K562 (cell line): ENCODE measurements around the gene PKLR. TPM values are rescaled to one million over a fixed set of nuclear protein-coding genes. Genes with fewer than 3 reads are reported as not detected.
A peak's percentile ranks its signal among the peaks of the same experiment; 100 is the strongest.

Experiments
- ATAC-seq: fragments of 200-7000 bp; cut with Tn5 transposase; 3 replicates; pipeline ENCODE4 v1.9.1; 2020; ENCODE audit warnings: moderate library complexity
- BruUV-seq: library from RNA; stranded (reverse); fragments of 400-500 nt; replicated peaks from 2 replicates; lab custom pipeline; 2021; lab: Mats Ljungman, UMichigan
- CTCF ChIA-PET: fragments of 300-600 bp; formaldehyde crosslinking; extraction: SDS; loops from one replicate; lab custom pipeline; 2021; ENCODE audit warnings: low intra/inter-chr PET ratio; lab: Yijun Ruan, JAX
- POLR2A ChIA-PET: fragments of 300-600, 350-650 bp; sonication (Branson Sonifier 250); formaldehyde crosslinking; extraction: SDS; loops from one replicate; lab custom pipeline; 2021; ENCODE audit warnings: antibody characterized with exemption, inconsistent platforms; lab: Yijun Ruan, JAX
- DNase-seq, 4 experiments: peaks; one replicate each; pipeline versions ENCODE4 v3.0.0 to v3.0.0-alpha.2; 2011 to 2018; ENCODE audit warnings: low spot score in 3 of 4, mixed read lengths in 3 of 4; ENCODE audit errors: extremely low read depth in 1 of 4
- FAIRE-seq: peaks from 2 replicates; lab custom pipeline; 2011; peaks lifted over from hg19 to GRCh38; lab: Jason Lieb, UNC
- H2AFZ ChIP-seq: 2 replicates; pipeline ENCODE4 v1.6.0; 2011; ENCODE audit warnings: low read depth, low read length, control low read depth, inconsistent platforms
- H3K27ac ChIP-seq: fragments of 200-600 bp; 3 replicates; pipeline ENCODE4 v1.8.0; 2011; ENCODE audit warnings: low read depth, mild to moderate bottlenecking, control low read depth, inconsistent platforms, low read length, moderate library complexity, mixed read lengths; ENCODE audit errors: extremely low read depth
- H3K27me3 ChIP-seq, 2 experiments: fragments of 300-600 bp in 1 of 2; 2 replicates in 1 of 2; 3 replicates in 1 of 2; pipeline versions ENCODE4 v1.6.0 to v1.8.0; 2011; ENCODE audit warnings: inconsistent platforms in 2 of 2, low read length in 2 of 2, mild to moderate bottlenecking in 1 of 2, mixed read lengths in 1 of 2, moderate library complexity in 1 of 2; ENCODE audit not compliant: control insufficient read depth in 2 of 2, insufficient read depth in 2 of 2
- H3K36me3 ChIP-seq: fragments of 300-600 bp; 3 replicates; pipeline ENCODE4 v1.8.0; 2011; ENCODE audit warnings: mild to moderate bottlenecking, low read length, inconsistent platforms; ENCODE audit not compliant: control insufficient read depth, insufficient read depth
- H3K4me1 ChIP-seq, 2 experiments: fragments of 200-600 bp in 1 of 2; replicated peaks in 1 of 2; 2 replicates in 1 of 2; 3 replicates in 1 of 2; pipeline versions ENCODE4 v1.5.1 to v1.8.0; 2011; ENCODE audit warnings: inconsistent platforms in 2 of 2, low read length in 2 of 2, mild to moderate bottlenecking in 1 of 2, mixed read lengths in 1 of 2, moderate library complexity in 1 of 2; ENCODE audit not compliant: control insufficient read depth in 2 of 2, insufficient read depth in 2 of 2
- H3K4me2 ChIP-seq: 2 replicates; pipeline ENCODE4 v1.6.1; 2011; ENCODE audit warnings: low read length, control low read depth, inconsistent platforms, mixed read lengths; ENCODE audit not compliant: insufficient read depth
- H3K4me3 ChIP-seq: fragments of 200-600 bp; sonication (generic), shearing (Covaris generic); 2 replicates; pipeline ENCODE4 v1.5.1; 2016; ENCODE audit warnings: control low read depth, inconsistent platforms
- H3K79me2 ChIP-seq: fragments of 200-600 bp; 3 replicates; pipeline ENCODE4 v1.8.0; 2011; ENCODE audit warnings: low read length, inconsistent platforms; ENCODE audit not compliant: control insufficient read depth, insufficient read depth
- H3K9ac ChIP-seq, 2 experiments: 2 replicates each; pipeline versions ENCODE4 v1.6.0 to v1.6.1; 2011; ENCODE audit warnings: low read depth in 2 of 2, low read length in 2 of 2, control low read depth in 1 of 2, inconsistent platforms in 1 of 2, mild to moderate bottlenecking in 1 of 2, mixed read lengths in 1 of 2; ENCODE audit not compliant: insufficient read depth in 1 of 2
- H3K9me1 ChIP-seq: one replicate; pipeline ENCODE4 v1.6.0; 2011; ENCODE audit warnings: inconsistent platforms, mild to moderate bottlenecking, low read length, moderate library complexity; ENCODE audit not compliant: control insufficient read depth, insufficient read depth
- H3K9me3 ChIP-seq: replicated peaks from 2 replicates; pipeline ENCODE4 v1.5.1; 2011; ENCODE audit warnings: low read depth, low read length, inconsistent platforms; ENCODE audit not compliant: control insufficient read depth, insufficient read depth
- H4K20me1 ChIP-seq: replicated peaks from 2 replicates; pipeline ENCODE4 v1.6.1; 2011; ENCODE audit warnings: low read length, inconsistent platforms, mixed read lengths; ENCODE audit not compliant: control insufficient read depth, insufficient read depth
- HOXB6 ChIP-seq: fragments of 250-450 bp; sonication (Bioruptor Pico); IDR thresholded peaks from 2 replicates; pipeline ENCODE4 v1.5.1; 2022; ENCODE audit warnings: mild to moderate bottlenecking, borderline replicate concordance
- POLR2G ChIP-seq: fragments of 200-400 bp; formaldehyde crosslinking; IDR thresholded peaks from 2 replicates; pipeline ENCODE4 v1.6.1; 2017; ENCODE audit warnings: low read depth, mild to moderate bottlenecking, antibody characterized with exemption, low read length, moderate library complexity
- RBFOX2 ChIP-seq: fragments of 200-400 bp; formaldehyde crosslinking; IDR thresholded peaks from 2 replicates; pipeline ENCODE4 v1.6.1; 2017; ENCODE audit warnings: low read depth, mild to moderate bottlenecking, low read length, moderate library complexity
- WGBS: fragments of 100-300 bp; shearing (Covaris generic); methylation state at CpG from one replicate; pipeline ENCODE4 v1.1.6; 2016; ENCODE audit warnings: low coverage, mixed read lengths; ENCODE audit not compliant: insufficient coverage; ENCODE audit errors: missing lambda C conversion rate; 5-methylcytosine and 5-hydroxymethylcytosine counted together
- in situ Hi-C: fragments of 300-500 bp; cut with MboI; formaldehyde crosslinking; loops from 4 replicates; pipeline ENCODE4 v1.15.0; 2018; ENCODE audit warnings: inconsistent platforms, mixed read lengths
- intact Hi-C: fragments of 100-400 bp; cut with micrococcal nuclease; formaldehyde crosslinking; loops from 2 replicates; pipeline ENCODE4 v1.14.2; 2022
- polyA plus RNA-seq, 8 experiments: library from polyadenylated mRNA; depleted of rRNA in 4 of 8; stranded (reverse) in 5 of 8; unstranded in 3 of 8; fragments of >200 nt; fragmentation: Nextera tagmentation in 2 of 8; fragmentation: Illumina TruSeq in 1 of 8; extraction: Ambion mirVana in 2 of 8; extraction: Trizol in 1 of 8; gene quantifications; 2 replicates each; pipeline versions ENCODE4 v1.2.1 to v1.2.3, GENCODE V29; 2011 to 2014; ENCODE audit warnings: inconsistent platforms in 1 of 8, missing spikeins in 1 of 8
- total RNA-seq, 7 experiments: library from RNA; depleted of rRNA in 6 of 7; stranded (reverse); fragments of >200 nt in 6 of 7; fragmentation: Illumina TruSeq in 2 of 7; extraction: Trizol in 2 of 7; gene quantifications; 2 replicates each; pipeline versions ENCODE4 v1.2.1 to v1.2.3, GENCODE V29; 2011 to 2021; ENCODE audit warnings: low replicate concordance in 1 of 7
- TF ChIP-seq, protein P1 (sequence below): fragments of 250-450 bp; sonication (Bioruptor Pico); IDR thresholded peaks from 2 replicates; pipeline ENCODE4 v1.5.0; 2021; ENCODE audit warnings: mild to moderate bottlenecking, borderline replicate concordance

The PKLR gene
- total and polyA plus RNA-seq, 9 of the 15 experiments (the other 6 are each of a cell fraction or from before 2014, with no cell fraction given), result 10.7 to 78.4 (median 38.2) TPM

- 91% methylated on average over 7 of the region's 7 CpGs for WGBS
- no peaks in the 10 kb centered on the region for H3K9me3 ChIP-seq
- no peak overlapping the region for H3K4me3 ChIP-seq
- FAIRE-seq, result no peak
- no peak overlapping the region for H3K4me2 ChIP-seq
- no peaks in the 10 kb centered on the region; the same call in 1 of the 2 replicates for H4K20me1 ChIP-seq
- no TSS peak for BruUV-seq
- H3K27ac ChIP-seq, result no peak overlapping the region
- CTCF ChIA-PET, result interaction anchor here (5.0 kb wide), 1 partner anchor 75 kb away, joined by 38 read pairs; no protein-coding TSS in a partner anchor
- H3K27me3 ChIP-seq, result no peaks in the 10 kb centered on the region
- POLR2A ChIA-PET, result interaction anchor here (0.9 to 3.0 kb wide), 2 partner anchors 11 to 198 kb away, joined by 3 to 10 read pairs; no protein-coding TSS in a partner anchor
- H3K4me1 ChIP-seq, result peaks cover 15 to 51% of the 10 kb centered on the region in 2 experiments; a peak in 4 of 5 replicates
- TF ChIP-seq HOXB6 (CRISPR knock-in tag) (no peak), RBFOX2 (peak; percentile 57), POLR2G (peak; percentile 54)
- TF ChIP-seq, protein P1, sequence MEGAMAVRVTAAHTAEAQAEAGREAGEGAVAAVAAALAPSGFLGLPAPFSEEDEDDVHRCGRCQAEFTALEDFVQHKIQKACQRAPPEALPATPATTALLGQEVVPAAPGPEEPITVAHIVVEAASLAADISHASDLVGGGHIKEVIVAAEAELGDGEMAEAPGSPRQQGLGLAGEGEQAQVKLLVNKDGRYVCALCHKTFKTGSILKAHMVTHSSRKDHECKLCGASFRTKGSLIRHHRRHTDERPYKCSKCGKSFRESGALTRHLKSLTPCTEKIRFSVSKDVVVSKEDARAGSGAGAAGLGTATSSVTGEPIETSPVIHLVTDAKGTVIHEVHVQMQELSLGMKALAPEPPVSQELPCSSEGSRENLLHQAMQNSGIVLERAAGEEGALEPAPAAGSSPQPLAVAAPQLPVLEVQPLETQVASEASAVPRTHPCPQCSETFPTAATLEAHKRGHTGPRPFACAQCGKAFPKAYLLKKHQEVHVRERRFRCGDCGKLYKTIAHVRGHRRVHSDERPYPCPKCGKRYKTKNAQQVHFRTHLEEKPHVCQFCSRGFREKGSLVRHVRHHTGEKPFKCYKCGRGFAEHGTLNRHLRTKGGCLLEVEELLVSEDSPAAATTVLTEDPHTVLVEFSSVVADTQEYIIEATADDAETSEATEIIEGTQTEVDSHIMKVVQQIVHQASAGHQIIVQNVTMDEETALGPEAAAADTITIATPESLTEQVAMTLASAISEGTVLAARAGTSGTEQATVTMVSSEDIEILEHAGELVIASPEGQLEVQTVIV (CRISPR knock-in tag), result no peak
- TF ChIP-seq, all 486 proteins: peak for 2
- intact Hi-C loops, result loop anchor here (10.0 kb wide), 1 partner anchor 268 kb away; no protein-coding TSS in a partner anchor
- peaks cover 48% of the 10 kb centered on the region for H3K36me3 ChIP-seq
- no peak for DNase-seq
- no peak for ATAC-seq
- peaks cover 19% of the 10 kb centered on the region for H3K79me2 ChIP-seq
- in situ Hi-C loops, result no loop called here
- H3K9me1 ChIP-seq, result peaks cover 4% of the 10 kb centered on the region
- peak overlapping the region in 1 of 2 experiments; percentile 72; a peak in 2 of 4 replicates for H3K9ac ChIP-seq
- no peak overlapping the region for H2AFZ ChIP-seq
Observed at GRCh38 chr1:155326631-155327037, 25.4 kb upstream of the PKLR start.
